GM21576 (cell line): ENCODE data around the gene TMEM43.
"Not testable (repeated sequence)": the region's sequence is repeated elsewhere in the genome, so short reads cannot be mapped to it uniquely, and the experiment has no call there.

Source experiments
- ATAC-seq: cut with Tn5 transposase; IDR thresholded peaks from one replicate; pipeline ENCODE4 v1.9.1; 2021; ENCODE audit warnings: mild to moderate bottlenecking, moderate library complexity; ENCODE audit not compliant: unreplicated experiment

TMEM43 gene

GRCh38 chr3:14124615-14125192 lies at the start of gene TMEM43, which contains the start of gene CHCHD4:
TMEM43 (plus strand) TSS chr3:14125052; CDS start chr3:14125194, 142 bp downstream.
CHCHD4 (minus strand) TSS chr3:14124870; CDS start chr3:14124676, 194 bp downstream.
- peak; percentile 88 for ATAC-seq

- not testable (repeated sequence) for ATAC-seq
Observed at GRCh38 chr3:14075233-14075632, 49.6 kb upstream of the TMEM43 start.

GRCh38 chr3:14077310-14077709 lies 47.5 kb upstream of the TMEM43 start:
- no peak for ATAC-seq

- ATAC-seq: no peak
Observed at GRCh38 chr3:14082108-14082657, 42.7 kb upstream of the TMEM43 start.

GRCh38 chr3:14087461-14087860 lies 37.4 kb upstream of the TMEM43 start:
- not testable (repeated sequence) for ATAC-seq

GRCh38 chr3:14091959-14092358 lies 32.9 kb upstream of the TMEM43 start:
- not testable (repeated sequence) for ATAC-seq

GRCh38 chr3:14092464-14092863 lies 32.4 kb upstream of the TMEM43 start:
- ATAC-seq: no peak

- no peak for ATAC-seq
Observed at GRCh38 chr3:14093831-14094230, 31.0 kb upstream of the TMEM43 start.

GRCh38 chr3:14096742-14097141 lies 28.1 kb upstream of the TMEM43 start:
- ATAC-seq: no peak

GRCh38 chr3:14097616-14098391 lies 27.0 kb upstream of the TMEM43 start:
- no peak for ATAC-seq

GRCh38 chr3:14109821-14110220 lies 15.0 kb upstream of the TMEM43 start:
- not testable (repeated sequence) for ATAC-seq

GRCh38 chr3:14110699-14111098 lies 14.2 kb upstream of the TMEM43 start:
- ATAC-seq: no peak

GRCh38 chr3:14113965-14114635 lies 10.8 kb upstream of the TMEM43 start:
- ATAC-seq: no peak

GRCh38 chr3:14117468-14118399 lies 7.1 kb upstream of the TMEM43 start:
- no peak for ATAC-seq

GRCh38 chr3:14118400-14119381 lies 6.2 kb upstream of the TMEM43 start:
- ATAC-seq: no peak

GRCh38 chr3:14119651-14120050 lies 5.2 kb upstream of the TMEM43 start:
- no peak for ATAC-seq

- ATAC-seq: no peak
Observed at GRCh38 chr3:14120111-14120920, 4.5 kb upstream of the TMEM43 start.

GRCh38 chr3:14120921-14121448 lies 3.9 kb upstream of the TMEM43 start:
- ATAC-seq: not testable (repeated sequence)
